HFFc6 (cell line): Measurements from ENCODE around the gene FNDC3A. TPM values are rescaled to one million over a fixed set of nuclear protein-coding genes. Genes with fewer than 3 reads are reported as not detected.

Experiments used
- DNase-seq: peaks from one replicate; pipeline ENCODE4 v3.0.0-alpha.2; 2018
- H3K27ac Mint-ChIP-seq: 2 replicates; pipeline ENCODE4 v1.8.0; 2020; ENCODE audit warnings: mild to moderate bottlenecking, mixed read lengths
- H3K27me3 Mint-ChIP-seq: 2 replicates; pipeline ENCODE4 v1.8.0; 2021; ENCODE audit warnings: mild to moderate bottlenecking, moderate library complexity, mixed read lengths; ENCODE audit not compliant: insufficient read depth
- H3K36me3 Mint-ChIP-seq: 2 replicates; pipeline ENCODE4 v1.8.0; 2021; ENCODE audit warnings: low read depth, mixed read lengths
- H3K4me1 Mint-ChIP-seq: 2 replicates; pipeline ENCODE4 v1.8.0; 2020; ENCODE audit warnings: low read depth, mixed read lengths
- H3K4me3 Mint-ChIP-seq: 2 replicates; pipeline ENCODE4 v1.8.0; 2020; ENCODE audit warnings: mild to moderate bottlenecking, moderate library complexity, mixed read lengths
- H3K9me3 Mint-ChIP-seq: 2 replicates; pipeline ENCODE4 v1.8.0; 2020; ENCODE audit warnings: mild to moderate bottlenecking, mixed read lengths
- total RNA-seq, 6 experiments: library from RNA; stranded (reverse); fragmentation: NEBNext Ultra II Directional; extraction: Animal tissue kit (Norgen Biotek cat#: 25700); gene quantifications; 2 replicates in 1 of 6; 3 replicates in 5 of 6; pipeline ENCODE4 v1.2.3, GENCODE V29; 2021
- TF ChIP-seq, protein P1 (sequence below): fragments of 200-600 bp; sonication (generic); IDR thresholded peaks from 2 replicates; pipeline ENCODE4 v1.5.0; 2021; ENCODE audit warnings: antibody characterized with exemption, mild to moderate bottlenecking

The FNDC3A gene
- total RNA-seq, 6 experiments from 2014 or later: 60.3 to 73.8 (median 67.9) TPM

GRCh38 chr13:49071341-49071937, 95.7 kb downstream of the FNDC3A start:
- Mint-ChIP-seq H3K4me1 (peaks cover 39% of the 10 kb centered on the region), H3K27ac (peak overlapping the region; percentile 69), H3K4me3 (peak overlapping the region; percentile 52), H3K36me3 (peaks cover 29% of the 10 kb centered on the region), H3K9me3 (no peaks in the 10 kb centered on the region), H3K27me3 (no peaks in the 10 kb centered on the region; the same call in 1 of the 2 replicates)
- TF ChIP-seq, protein P1, sequence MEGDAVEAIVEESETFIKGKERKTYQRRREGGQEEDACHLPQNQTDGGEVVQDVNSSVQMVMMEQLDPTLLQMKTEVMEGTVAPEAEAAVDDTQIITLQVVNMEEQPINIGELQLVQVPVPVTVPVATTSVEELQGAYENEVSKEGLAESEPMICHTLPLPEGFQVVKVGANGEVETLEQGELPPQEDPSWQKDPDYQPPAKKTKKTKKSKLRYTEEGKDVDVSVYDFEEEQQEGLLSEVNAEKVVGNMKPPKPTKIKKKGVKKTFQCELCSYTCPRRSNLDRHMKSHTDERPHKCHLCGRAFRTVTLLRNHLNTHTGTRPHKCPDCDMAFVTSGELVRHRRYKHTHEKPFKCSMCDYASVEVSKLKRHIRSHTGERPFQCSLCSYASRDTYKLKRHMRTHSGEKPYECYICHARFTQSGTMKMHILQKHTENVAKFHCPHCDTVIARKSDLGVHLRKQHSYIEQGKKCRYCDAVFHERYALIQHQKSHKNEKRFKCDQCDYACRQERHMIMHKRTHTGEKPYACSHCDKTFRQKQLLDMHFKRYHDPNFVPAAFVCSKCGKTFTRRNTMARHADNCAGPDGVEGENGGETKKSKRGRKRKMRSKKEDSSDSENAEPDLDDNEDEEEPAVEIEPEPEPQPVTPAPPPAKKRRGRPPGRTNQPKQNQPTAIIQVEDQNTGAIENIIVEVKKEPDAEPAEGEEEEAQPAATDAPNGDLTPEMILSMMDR: no peak
- peak; percentile 70 for DNase-seq

DNA sequence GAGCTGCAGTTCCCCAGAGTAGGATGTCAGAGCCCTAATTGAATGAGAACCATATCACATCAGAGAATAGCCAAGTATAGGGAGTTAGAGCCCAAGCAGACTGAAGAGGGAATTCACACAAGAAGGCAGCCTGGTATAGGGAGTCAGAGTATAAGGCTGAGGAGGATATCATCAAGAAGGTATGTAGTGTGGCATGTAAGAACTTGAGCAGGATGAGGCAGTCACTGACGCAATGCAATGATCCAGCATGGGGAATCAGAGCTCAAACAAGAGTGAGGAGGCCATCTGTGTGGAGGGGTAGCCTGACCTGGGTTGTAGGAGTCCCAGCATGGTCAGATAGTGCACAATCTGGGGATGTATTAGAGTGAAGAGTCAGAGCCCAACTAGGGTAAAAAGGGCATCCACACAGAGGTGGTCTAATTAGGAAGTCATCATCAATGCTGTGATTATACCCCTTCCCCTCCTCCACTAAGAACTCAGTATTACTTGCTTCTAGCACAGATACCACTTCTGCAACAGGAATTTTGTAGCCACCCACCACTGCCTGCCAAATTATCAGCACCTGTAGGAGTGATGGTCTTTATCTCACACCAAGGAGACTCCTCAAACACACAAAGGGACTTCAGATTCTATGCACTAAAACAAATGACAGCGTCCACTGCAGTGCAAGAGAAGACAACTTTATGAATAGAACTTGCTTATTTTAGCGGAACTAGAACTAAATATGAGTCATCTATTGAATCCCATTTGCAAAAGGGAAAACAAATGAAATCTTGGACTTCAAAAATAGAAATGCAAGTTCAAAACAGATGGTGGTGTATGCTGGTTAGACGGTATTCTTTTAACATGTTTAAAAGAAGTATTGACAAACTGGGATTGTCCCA, 107.2 kb downstream of the FNDC3A start:
- Mint-ChIP-seq H3K36me3 (peaks cover 47% of the 10 kb centered on the region), H3K4me3 (peak overlapping the region; percentile 44), H3K27me3 (no peaks in the 10 kb centered on the region; the same call in 1 of the 2 replicates), H3K27ac (peak overlapping the region; percentile 93), H3K4me1 (peaks cover 81% of the 10 kb centered on the region), H3K9me3 (no peaks in the 10 kb centered on the region)
- peak; percentile 81 for DNase-seq
- TF ChIP-seq, protein P1: no peak

GRCh38 chr13:49084961-49085360, 109.2 kb downstream of the FNDC3A start:
- Mint-ChIP-seq H3K9me3 (no peaks in the 10 kb centered on the region), H3K27me3 (no peaks in the 10 kb centered on the region; the same call in none of the 2 replicates), H3K27ac (no peak overlapping the region), H3K36me3 (peaks cover 45% of the 10 kb centered on the region), H3K4me1 (peaks cover 71% of the 10 kb centered on the region), H3K4me3 (no peak overlapping the region)
- DNase-seq: no peak
- TF ChIP-seq, protein P1: no peak

DNA sequence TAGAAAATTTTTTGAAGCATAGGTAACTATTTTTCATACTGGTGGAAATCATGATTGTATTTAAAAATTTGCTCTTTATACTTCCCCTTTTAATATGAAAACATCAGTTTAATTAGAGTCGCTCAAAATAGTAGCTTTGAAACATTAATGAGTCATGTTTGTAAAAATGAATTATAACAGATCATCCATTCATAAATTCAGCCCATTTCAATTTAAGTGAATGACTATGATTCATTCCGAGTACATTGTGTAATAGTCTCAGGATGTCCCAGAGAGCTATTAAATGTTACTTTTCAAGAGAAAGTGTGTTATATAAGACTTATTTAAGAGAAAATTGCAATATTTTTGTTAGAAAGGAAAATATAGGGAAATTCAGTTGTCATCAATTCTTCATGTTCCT, 111.0 kb downstream of the FNDC3A start:
- Mint-ChIP-seq H3K36me3 (peaks cover 43% of the 10 kb centered on the region), H3K27me3 (no peaks in the 10 kb centered on the region; the same call in none of the 2 replicates), H3K4me3 (peak overlapping the region; percentile 8; the same call in 1 of the 2 replicates), H3K9me3 (no peaks in the 10 kb centered on the region), H3K4me1 (peaks cover 56% of the 10 kb centered on the region), H3K27ac (peak overlapping the region; percentile 4; the same call in 1 of the 2 replicates)
- peak; percentile 19 for DNase-seq
- TF ChIP-seq, protein P1: no peak

DNA sequence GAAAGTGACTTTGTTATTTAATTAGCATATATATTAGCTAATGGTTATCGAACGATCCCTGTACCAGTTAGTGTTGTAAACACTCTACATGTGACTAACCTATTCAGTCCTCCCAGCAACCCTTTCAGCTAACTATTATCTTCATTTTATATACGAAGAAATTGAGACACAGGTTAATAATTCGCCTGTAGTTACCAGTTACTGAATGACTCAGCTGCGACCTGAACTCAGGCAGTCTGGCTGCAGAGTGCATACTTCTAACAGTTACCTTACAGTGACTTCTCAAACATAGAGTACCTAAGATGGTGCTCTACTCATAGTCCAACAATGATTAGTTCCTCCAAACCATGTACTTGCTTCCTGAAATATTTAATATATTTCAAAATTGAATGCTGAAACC, 117.7 kb downstream of the FNDC3A start:
- H3K9me3 Mint-ChIP-seq: no peaks in the 10 kb centered on the region
- no peak for DNase-seq
- TF ChIP-seq, protein P1: no peak
- H3K4me3 Mint-ChIP-seq: no peak overlapping the region
- peaks cover 50% of the 10 kb centered on the region for H3K4me1 Mint-ChIP-seq
- H3K27me3 Mint-ChIP-seq: no peaks in the 10 kb centered on the region; the same call in 1 of the 2 replicates
- peaks cover 39% of the 10 kb centered on the region for H3K36me3 Mint-ChIP-seq
- H3K27ac Mint-ChIP-seq: no peak overlapping the region
